GM12891 (cell line): Measurements from ENCODE around the gene STARD8.
"Not testable (repeated sequence)": the region's sequence is repeated elsewhere in the genome, so short reads cannot be mapped to it uniquely, and the experiment has no call there.

Experiments used
- POLR2A ChIP-seq: IDR thresholded peaks from 2 replicates; pipeline ENCODE4 v1.6.1; 2011; ENCODE audit warnings: low read depth, low read length, control low read depth
- POLR2AphosphoS5 ChIP-seq: IDR thresholded peaks from 2 replicates; pipeline ENCODE4 v1.6.1; 2011; ENCODE audit warnings: low read depth, low read length, control low read depth
- TAF1 ChIP-seq: IDR thresholded peaks from 2 replicates; pipeline ENCODE4 v1.6.1; 2011; ENCODE audit warnings: low read depth, low read length, control low read depth

GRCh38 chrX:68656473-68656872 lies 9.0 kb downstream of the STARD8 start:
- not testable (repeated sequence) for TF ChIP-seq POLR2A, TAF1, POLR2AphosphoS5
